ENCODE results near the gene HTRA3. TPM values are rescaled to one million over a fixed set of nuclear protein-coding genes. Genes with fewer than 3 reads are reported as not detected.
"Not testable (repeated sequence)": the region's sequence is repeated elsewhere in the genome, so short reads cannot be mapped to it uniquely, and the experiment has no call there.

The HTRA3 gene
- total and polyA plus RNA-seq, 2 experiments from 2014 or later: 19.4 to 34.9 TPM

- no peak overlapping the region for H2AFZ ChIP-seq
- H3K9me3 ChIP-seq (ENCODE audit: low read depth): no peaks in the 10 kb centered on the region
- no peak overlapping the region for H3K4me3 ChIP-seq
- no peak for DNase-seq (ENCODE audit: low spot score)
- no peak overlapping the region for H3K27ac ChIP-seq
- no peaks in the 10 kb centered on the region for H4K20me1 ChIP-seq (ENCODE audit: insufficient read depth, poor library complexity, severe bottlenecking)
- H3K79me2 ChIP-seq: no peaks in the 10 kb centered on the region
- no peaks in the 10 kb centered on the region for H3K36me3 ChIP-seq (replicated peaks; ENCODE audit: insufficient read depth, low read depth)
- 83% methylated on average over 7 of the region's 7 CpGs for WGBS (ENCODE audit: low lambda C conversion rate, missing lambda C conversion rate)
- TF ChIP-seq EZH2 (IDR thresholded peaks at IDR 0.05; ENCODE audit: borderline replicate concordance) (no peak), EZH2phosphoT487 (IDR thresholded peaks at IDR 0.05; ENCODE audit: low read depth, severe bottlenecking, unreplicated experiment) (no peak)
- H3K4me2 ChIP-seq: no peak overlapping the region
- peaks cover 8% of the 10 kb centered on the region for H3K4me1 ChIP-seq (ENCODE audit: insufficient read depth)
- H3K9me2 ChIP-seq (replicated peaks; ENCODE audit: insufficient read depth): no peaks in the 10 kb centered on the region
- H3K27me3 ChIP-seq: no peaks in the 10 kb centered on the region
These were observed 78.1 kb downstream of the HTRA3 start for GRCh38 chr4:8347660-8348059.

DNA sequence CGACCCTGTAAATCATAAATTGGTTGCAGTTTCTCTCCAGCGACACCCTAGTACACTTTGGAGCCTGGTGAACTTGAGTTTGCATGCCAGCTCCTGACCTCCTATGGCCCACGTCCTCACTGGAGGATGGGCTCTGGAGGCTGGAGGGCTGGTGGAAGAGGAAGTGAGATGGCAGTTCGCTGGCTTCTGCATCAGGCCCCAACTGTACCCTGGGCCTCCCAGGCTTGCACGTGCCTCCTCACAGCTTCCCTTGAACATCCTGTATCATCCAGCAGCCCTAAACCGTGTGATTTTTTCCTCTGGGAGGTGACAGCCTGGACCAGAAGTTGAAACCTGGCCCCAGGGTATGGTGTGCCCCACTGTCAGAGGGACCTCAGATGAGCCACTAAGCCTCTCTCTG, 78.5 kb downstream of the HTRA3 start:
- Histone ChIP-seq H3K27me3 (no peaks in the 10 kb centered on the region), H3K79me2 (no peaks in the 10 kb centered on the region), H3K4me3 (no peak overlapping the region), H2AFZ (no peak overlapping the region), H3K27ac (no peak overlapping the region), H3K9me3 (ENCODE audit: low read depth) (no peaks in the 10 kb centered on the region), H4K20me1 (ENCODE audit: insufficient read depth, poor library complexity, severe bottlenecking) (no peaks in the 10 kb centered on the region), H3K4me2 (no peak overlapping the region), H3K9me2 (replicated peaks; ENCODE audit: insufficient read depth) (no peaks in the 10 kb centered on the region), H3K4me1 (ENCODE audit: insufficient read depth) (peaks cover 8% of the 10 kb centered on the region), H3K36me3 (replicated peaks; ENCODE audit: insufficient read depth, low read depth) (no peaks in the 10 kb centered on the region)
- TF ChIP-seq, protein P1, sequence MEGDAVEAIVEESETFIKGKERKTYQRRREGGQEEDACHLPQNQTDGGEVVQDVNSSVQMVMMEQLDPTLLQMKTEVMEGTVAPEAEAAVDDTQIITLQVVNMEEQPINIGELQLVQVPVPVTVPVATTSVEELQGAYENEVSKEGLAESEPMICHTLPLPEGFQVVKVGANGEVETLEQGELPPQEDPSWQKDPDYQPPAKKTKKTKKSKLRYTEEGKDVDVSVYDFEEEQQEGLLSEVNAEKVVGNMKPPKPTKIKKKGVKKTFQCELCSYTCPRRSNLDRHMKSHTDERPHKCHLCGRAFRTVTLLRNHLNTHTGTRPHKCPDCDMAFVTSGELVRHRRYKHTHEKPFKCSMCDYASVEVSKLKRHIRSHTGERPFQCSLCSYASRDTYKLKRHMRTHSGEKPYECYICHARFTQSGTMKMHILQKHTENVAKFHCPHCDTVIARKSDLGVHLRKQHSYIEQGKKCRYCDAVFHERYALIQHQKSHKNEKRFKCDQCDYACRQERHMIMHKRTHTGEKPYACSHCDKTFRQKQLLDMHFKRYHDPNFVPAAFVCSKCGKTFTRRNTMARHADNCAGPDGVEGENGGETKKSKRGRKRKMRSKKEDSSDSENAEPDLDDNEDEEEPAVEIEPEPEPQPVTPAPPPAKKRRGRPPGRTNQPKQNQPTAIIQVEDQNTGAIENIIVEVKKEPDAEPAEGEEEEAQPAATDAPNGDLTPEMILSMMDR (IDR thresholded peaks at IDR 0.05; ENCODE audit: poor library complexity): no peak
- TF ChIP-seq EZH2 (IDR thresholded peaks at IDR 0.05; ENCODE audit: borderline replicate concordance): no peak
- no peak for TF ChIP-seq EZH2phosphoT487 (IDR thresholded peaks at IDR 0.05; ENCODE audit: low read depth, severe bottlenecking, unreplicated experiment)
- WGBS (ENCODE audit: low lambda C conversion rate, missing lambda C conversion rate): 82% methylated on average over 6 of the region's 6 CpGs
- DNase-seq (ENCODE audit: low spot score): no peak

DNA sequence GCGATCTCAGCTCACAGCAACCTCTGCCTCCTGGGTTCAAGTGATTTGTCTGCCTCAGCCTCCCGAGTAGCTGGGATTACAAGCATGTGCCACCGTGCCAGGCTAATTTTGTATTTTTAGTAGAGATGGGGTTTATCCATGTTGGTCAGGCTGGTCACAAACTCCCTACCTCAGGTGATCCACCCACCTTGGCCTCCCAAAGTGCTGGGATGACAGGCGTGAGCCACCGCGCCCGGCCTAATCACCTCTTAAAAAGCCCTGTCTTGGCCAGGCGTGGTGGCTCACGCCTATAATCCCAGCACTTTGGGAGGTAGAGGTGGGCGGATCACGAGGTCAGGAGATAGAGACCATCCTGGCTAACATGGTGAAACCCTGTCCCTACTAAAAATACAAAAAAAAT, 79.7 kb downstream of the HTRA3 start:
- not testable (repeated sequence) for H3K27ac ChIP-seq; DNase-seq (ENCODE audit: low spot score); H3K4me3 ChIP-seq; H2AFZ ChIP-seq; H4K20me1 ChIP-seq (ENCODE audit: insufficient read depth, poor library complexity, severe bottlenecking); H3K9me3 ChIP-seq (ENCODE audit: low read depth); H3K9me2 ChIP-seq (replicated peaks; ENCODE audit: insufficient read depth); H3K36me3 ChIP-seq (replicated peaks; ENCODE audit: insufficient read depth, low read depth); H3K4me2 ChIP-seq; H3K4me1 ChIP-seq (ENCODE audit: insufficient read depth); H3K27me3 ChIP-seq; H3K79me2 ChIP-seq
- 87% methylated on average over 11 of the region's 11 CpGs for WGBS (ENCODE audit: low lambda C conversion rate, missing lambda C conversion rate)

DNA sequence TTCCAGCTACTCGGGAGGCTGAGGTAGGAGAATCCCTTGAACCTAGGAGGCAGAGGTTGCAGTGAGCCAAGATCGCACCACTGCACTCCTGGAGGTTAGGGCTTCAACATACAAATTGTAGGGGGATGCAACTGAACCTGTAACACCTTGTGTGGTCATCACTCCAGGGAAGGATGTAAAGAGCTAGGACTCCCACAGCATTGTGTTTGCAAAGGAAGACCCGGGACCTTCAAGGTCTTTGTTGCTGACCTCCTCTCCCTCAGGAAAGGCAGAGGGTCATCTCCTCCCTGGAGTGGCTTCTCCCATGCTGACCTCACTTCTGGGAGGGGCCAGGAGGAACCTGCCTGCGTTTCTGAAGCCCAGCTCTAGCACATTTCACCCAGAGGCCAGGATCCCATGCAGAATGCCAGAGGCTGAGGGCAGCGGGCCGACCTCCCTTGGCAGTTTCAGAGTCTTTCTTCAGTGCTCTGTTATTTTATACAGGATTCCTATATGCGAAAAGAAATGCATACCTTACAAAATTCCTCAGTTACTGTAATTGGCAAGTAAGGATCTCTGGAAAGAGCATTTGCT, 80.2 kb downstream of the HTRA3 start:
- Histone ChIP-seq H3K36me3 (replicated peaks; ENCODE audit: insufficient read depth, low read depth) (no peaks in the 10 kb centered on the region), H3K79me2 (no peaks in the 10 kb centered on the region), H3K4me2 (no peak overlapping the region), H3K27me3 (no peaks in the 10 kb centered on the region), H3K4me3 (no peak overlapping the region), H3K27ac (no peak overlapping the region), H3K4me1 (ENCODE audit: insufficient read depth) (peaks cover 8% of the 10 kb centered on the region), H4K20me1 (ENCODE audit: insufficient read depth, poor library complexity, severe bottlenecking) (no peaks in the 10 kb centered on the region), H2AFZ (no peak overlapping the region), H3K9me2 (replicated peaks; ENCODE audit: insufficient read depth) (no peaks in the 10 kb centered on the region), H3K9me3 (ENCODE audit: low read depth) (no peaks in the 10 kb centered on the region)
- 80% methylated on average over 7 of the region's 7 CpGs for WGBS (ENCODE audit: low lambda C conversion rate, missing lambda C conversion rate)
- TF ChIP-seq, protein P1 (IDR thresholded peaks at IDR 0.05; ENCODE audit: poor library complexity): no peak
- no peak for TF ChIP-seq EZH2phosphoT487 (IDR thresholded peaks at IDR 0.05; ENCODE audit: low read depth, severe bottlenecking, unreplicated experiment)
- no peak for TF ChIP-seq EZH2 (IDR thresholded peaks at IDR 0.05; ENCODE audit: borderline replicate concordance)
- no peak for DNase-seq (ENCODE audit: low spot score)

All from hepatocyte (in vitro differentiated cells).